Measurements from ENCODE around the gene AJAP1. TPM values are rescaled to one million over a fixed set of nuclear protein-coding genes. Genes with fewer than 3 reads are reported as not detected.

The AJAP1 gene
- total RNA-seq, 1 experiment from 2014 or later, result not detected

- Histone ChIP-seq H3K4me1 (replicated peaks; ENCODE audit: insufficient read depth) (no peaks in the 10 kb centered on the region), H3K4me3 (no peak overlapping the region), H4K20me1 (ENCODE audit: insufficient read depth) (no peaks in the 10 kb centered on the region), H3K79me2 (ENCODE audit: low read depth) (no peaks in the 10 kb centered on the region), H3K4me2 (no peak overlapping the region), H3K27ac (no peak overlapping the region), H3K9me2 (ENCODE audit: insufficient read depth) (no peaks in the 10 kb centered on the region), H2AFZ (no peak overlapping the region), H3K27me3 (ENCODE audit: insufficient read depth, low read depth) (0 out of 2 replicates have a peak, but pooled peaks cover 12% of the 10 kb centered on the region), H3F3A (ENCODE audit: insufficient read depth, low read depth) (no peaks in the 10 kb centered on the region), H3K9me3 (ENCODE audit: insufficient read depth, low read depth) (no peaks in the 10 kb centered on the region), H3K36me3 (ENCODE audit: low read depth) (no peaks in the 10 kb centered on the region)
- POLR2A ChIA-PET (ENCODE audit: unreplicated experiment), result no interaction called here
- intact Hi-C loops (cut with micrococcal nuclease; ENCODE audit: unreplicated experiment), result no loop called here
- DNase-seq, result no peak
- TF ChIP-seq, protein P1, sequence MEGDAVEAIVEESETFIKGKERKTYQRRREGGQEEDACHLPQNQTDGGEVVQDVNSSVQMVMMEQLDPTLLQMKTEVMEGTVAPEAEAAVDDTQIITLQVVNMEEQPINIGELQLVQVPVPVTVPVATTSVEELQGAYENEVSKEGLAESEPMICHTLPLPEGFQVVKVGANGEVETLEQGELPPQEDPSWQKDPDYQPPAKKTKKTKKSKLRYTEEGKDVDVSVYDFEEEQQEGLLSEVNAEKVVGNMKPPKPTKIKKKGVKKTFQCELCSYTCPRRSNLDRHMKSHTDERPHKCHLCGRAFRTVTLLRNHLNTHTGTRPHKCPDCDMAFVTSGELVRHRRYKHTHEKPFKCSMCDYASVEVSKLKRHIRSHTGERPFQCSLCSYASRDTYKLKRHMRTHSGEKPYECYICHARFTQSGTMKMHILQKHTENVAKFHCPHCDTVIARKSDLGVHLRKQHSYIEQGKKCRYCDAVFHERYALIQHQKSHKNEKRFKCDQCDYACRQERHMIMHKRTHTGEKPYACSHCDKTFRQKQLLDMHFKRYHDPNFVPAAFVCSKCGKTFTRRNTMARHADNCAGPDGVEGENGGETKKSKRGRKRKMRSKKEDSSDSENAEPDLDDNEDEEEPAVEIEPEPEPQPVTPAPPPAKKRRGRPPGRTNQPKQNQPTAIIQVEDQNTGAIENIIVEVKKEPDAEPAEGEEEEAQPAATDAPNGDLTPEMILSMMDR (conservative IDR thresholded peaks at IDR 0.05), result no peak
- TF ChIP-seq EZH2 (IDR thresholded peaks at IDR 0.05; ENCODE audit: low read depth), result no peak
- CTCF ChIA-PET, result no interaction called here
- BruUV-seq (replicated peaks), result no TSS peak
These were observed 29.7 kb downstream of the AJAP1 start for GRCh38 chr1:4684136-4684535.

DNA sequence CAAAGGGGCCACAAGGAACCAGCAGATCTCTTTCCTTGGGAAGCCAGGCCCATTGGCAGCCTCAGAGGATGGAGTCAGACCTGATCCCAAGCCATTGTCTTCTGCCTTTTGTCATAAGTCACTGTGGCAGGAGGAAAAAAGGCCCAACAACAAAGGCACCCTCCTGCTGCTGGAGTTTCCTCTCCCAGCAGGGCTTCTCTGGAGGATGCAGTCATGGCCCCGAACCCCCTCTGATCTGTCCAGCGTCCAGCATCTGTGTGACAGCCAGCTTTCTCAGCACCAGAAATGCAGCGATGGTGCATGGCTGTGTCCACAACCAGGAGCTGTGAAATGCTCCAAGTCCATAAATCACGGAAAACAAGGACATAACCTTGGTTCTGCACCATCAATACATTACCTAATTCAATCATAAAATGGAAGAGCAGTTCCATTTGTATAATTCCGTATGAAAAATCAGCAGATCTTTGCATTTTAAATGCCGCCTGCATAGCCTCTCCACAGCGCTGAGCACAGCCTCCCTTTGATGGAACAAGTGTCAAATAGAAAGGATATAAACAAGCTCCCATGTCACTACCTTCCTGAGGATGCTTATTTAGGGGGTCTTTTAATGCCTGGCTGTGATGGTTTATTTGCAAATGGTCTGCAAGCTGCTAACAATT lies 30.6 kb downstream of the AJAP1 start:
- no peaks in the 10 kb centered on the region for H3K79me2 ChIP-seq (ENCODE audit: low read depth)
- H3K36me3 ChIP-seq (ENCODE audit: low read depth), result no peaks in the 10 kb centered on the region
- BruUV-seq (replicated peaks), result no TSS peak
- H2AFZ ChIP-seq, result no peak overlapping the region
- no peaks in the 10 kb centered on the region for H3K4me1 ChIP-seq (replicated peaks; ENCODE audit: insufficient read depth)
- H3K4me2 ChIP-seq, result no peak overlapping the region
- H3K27me3 ChIP-seq (ENCODE audit: insufficient read depth, low read depth), result peaks cover 12% of the 10 kb centered on the region; the same call in 1 of the 2 replicates
- TF ChIP-seq EZH2 (IDR thresholded peaks at IDR 0.05; ENCODE audit: low read depth), result no peak
- TF ChIP-seq, protein P1 (conservative IDR thresholded peaks at IDR 0.05), result no peak
- H4K20me1 ChIP-seq (ENCODE audit: insufficient read depth), result no peaks in the 10 kb centered on the region
- CTCF ChIA-PET, result no interaction called here
- H3K27ac ChIP-seq, result no peak overlapping the region
- no peaks in the 10 kb centered on the region for H3K9me3 ChIP-seq (ENCODE audit: insufficient read depth, low read depth)
- H3K4me3 ChIP-seq, result no peak overlapping the region
- no peak for DNase-seq
- no peaks in the 10 kb centered on the region for H3K9me2 ChIP-seq (ENCODE audit: insufficient read depth)
- POLR2A ChIA-PET (ENCODE audit: unreplicated experiment), result no interaction called here
- no peaks in the 10 kb centered on the region for H3F3A ChIP-seq (ENCODE audit: insufficient read depth, low read depth)
- intact Hi-C loops (cut with micrococcal nuclease; ENCODE audit: unreplicated experiment), result no loop called here

GRCh38 chr1:4685523-4685865 lies 31.1 kb downstream of the AJAP1 start:
- no TSS peak for BruUV-seq (replicated peaks)
- H3K27ac ChIP-seq, result no peak overlapping the region
- no peaks in the 10 kb centered on the region for H3F3A ChIP-seq (ENCODE audit: insufficient read depth, low read depth)
- H3K4me3 ChIP-seq, result no peak overlapping the region
- no peaks in the 10 kb centered on the region for H4K20me1 ChIP-seq (ENCODE audit: insufficient read depth)
- ChIA-PET POLR2A (ENCODE audit: unreplicated experiment) (no interaction called here), CTCF (no interaction called here)
- no peak for DNase-seq
- TF ChIP-seq EZH2 (IDR thresholded peaks at IDR 0.05; ENCODE audit: low read depth), result no peak
- TF ChIP-seq, protein P1 (conservative IDR thresholded peaks at IDR 0.05), result no peak
- H3K9me2 ChIP-seq (ENCODE audit: insufficient read depth), result no peaks in the 10 kb centered on the region
- no peaks in the 10 kb centered on the region for H3K9me3 ChIP-seq (ENCODE audit: insufficient read depth, low read depth)
- intact Hi-C loops (cut with micrococcal nuclease; ENCODE audit: unreplicated experiment), result no loop called here
- no peaks in the 10 kb centered on the region for H3K4me1 ChIP-seq (replicated peaks; ENCODE audit: insufficient read depth)
- H2AFZ ChIP-seq, result no peak overlapping the region
- H3K4me2 ChIP-seq, result no peak overlapping the region
- H3K36me3 ChIP-seq (ENCODE audit: low read depth), result no peaks in the 10 kb centered on the region
- H3K27me3 ChIP-seq (ENCODE audit: insufficient read depth, low read depth), result peaks cover 16% of the 10 kb centered on the region; the same call in 1 of the 2 replicates
- H3K79me2 ChIP-seq (ENCODE audit: low read depth), result no peaks in the 10 kb centered on the region
